GM18907 (cell line): ENCODE results near the gene FLT4.
"Not testable (repeated sequence)": the region's sequence is repeated elsewhere in the genome, so short reads cannot be mapped to it uniquely, and the experiment has no call there.

Experiments used
- ATAC-seq: cut with Tn5 transposase; IDR thresholded peaks from one replicate; pipeline ENCODE4 v1.9.1; 2021; ENCODE audit warnings: mild to moderate bottlenecking, moderate library complexity; ENCODE audit not compliant: unreplicated experiment

FLT4 gene

GRCh38 chr5:180649297-180650039, at the start of gene FLT4:
Gene FLT4, minus strand, starts transcription at chr5:180649600. Its CDS starts 55 bp downstream, at chr5:180649545.
- no peak for ATAC-seq

GRCh38 chr5:180699042-180699441, 49.6 kb upstream of the FLT4 start:
- ATAC-seq, result no peak

GRCh38 chr5:180696116-180696515, 46.7 kb upstream of the FLT4 start:
- no peak for ATAC-seq

GRCh38 chr5:180692429-180692828, 43.0 kb upstream of the FLT4 start:
- no peak for ATAC-seq

GRCh38 chr5:180691046-180691445, 41.6 kb upstream of the FLT4 start:
- ATAC-seq, result no peak

GRCh38 chr5:180690562-180690961, 41.2 kb upstream of the FLT4 start:
- ATAC-seq, result no peak

- no peak for ATAC-seq
Measured at GRCh38 chr5:180689775-180690174, 40.4 kb upstream of the FLT4 start.

GRCh38 chr5:180689071-180689694, 39.8 kb upstream of the FLT4 start:
- no peak for ATAC-seq

- no peak for ATAC-seq
Measured at GRCh38 chr5:180688330-180689070, 39.1 kb upstream of the FLT4 start.

- ATAC-seq, result not testable (repeated sequence)
Measured at GRCh38 chr5:180686799-180687198, 37.4 kb upstream of the FLT4 start.

- ATAC-seq, result no peak
Measured at GRCh38 chr5:180684623-180685161, 35.3 kb upstream of the FLT4 start.

- no peak for ATAC-seq
Measured at GRCh38 chr5:180683220-180683922, 34.0 kb upstream of the FLT4 start.

- ATAC-seq, result no peak
Measured at GRCh38 chr5:180682560-180682959, 33.2 kb upstream of the FLT4 start.

- ATAC-seq, result not testable (repeated sequence)
Measured at GRCh38 chr5:180682008-180682407, 32.6 kb upstream of the FLT4 start.

GRCh38 chr5:180678319-180678718, 28.9 kb upstream of the FLT4 start:
- ATAC-seq, result not testable (repeated sequence)

GRCh38 chr5:180675036-180675635, 25.7 kb upstream of the FLT4 start:
- no peak for ATAC-seq

GRCh38 chr5:180674090-180674475, 24.7 kb upstream of the FLT4 start:
- not testable (repeated sequence) for ATAC-seq

- ATAC-seq, result no peak
Measured at GRCh38 chr5:180673371-180674089, 24.1 kb upstream of the FLT4 start.

- ATAC-seq, result not testable (repeated sequence)
Measured at GRCh38 chr5:180671958-180672524, 22.6 kb upstream of the FLT4 start.
